OCI-LY7 (cell line): ENCODE data around the gene WASHC2C.
"Not testable (repeated sequence)": the region's sequence is repeated elsewhere in the genome, so short reads cannot be mapped to it uniquely, and the experiment has no call there.

Experiments
- CTCF ChIP-seq: fragments of 200-600 bp; sonication (generic); conservative IDR thresholded peaks from 2 replicates; pipeline ENCODE4 v1.5.1; 2014; ENCODE audit warnings: mild to moderate bottlenecking, antibody characterized with exemption, low read length, moderate library complexity, mixed read lengths
- EZH2phosphoT487 ChIP-seq: fragments of 200-600 bp; sonication (generic); IDR thresholded peaks from 2 replicates; pipeline ENCODE4 v1.6.1; 2018; ENCODE audit warnings: low read depth, borderline replicate concordance, mild to moderate bottlenecking, mixed run types, antibody characterized with exemption, low read length, moderate library complexity, mixed read lengths

DNA sequence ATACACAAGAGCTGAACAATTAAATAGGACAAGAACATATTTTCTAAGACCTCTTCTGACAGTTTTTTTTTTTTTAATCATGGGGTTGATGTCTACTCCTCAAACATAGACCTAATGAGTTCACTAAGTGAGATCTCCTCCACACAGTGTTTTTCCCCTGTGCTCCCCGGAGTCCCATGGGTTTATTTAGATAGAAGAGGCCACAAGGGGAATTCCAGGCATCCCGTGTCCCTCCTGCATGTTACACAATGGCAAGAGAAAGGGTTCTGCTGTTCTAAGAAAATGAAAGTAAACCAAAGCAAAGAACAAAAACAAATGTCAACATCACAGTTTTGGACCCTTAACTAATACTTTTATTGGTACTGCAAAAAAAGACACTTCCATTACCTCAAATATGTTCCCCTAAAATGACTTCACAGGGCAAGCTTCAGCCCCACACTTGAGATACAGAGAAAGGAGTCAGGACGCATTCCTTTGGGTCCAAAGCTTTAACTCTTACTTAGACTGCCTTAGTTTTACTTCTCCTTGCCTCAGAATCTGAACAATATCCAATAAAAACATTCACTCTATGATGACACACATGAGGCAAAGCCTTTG is 16.8 kb upstream of the WASHC2C start:
- not testable (repeated sequence) for TF ChIP-seq CTCF, EZH2phosphoT487
